HEK293 (cell line): ENCODE measurements around the gene AKAP12.

Source experiments
- CTCF ChIA-PET: fragments of 350-600 bp; formaldehyde crosslinking; extraction: SDS; loops from one replicate; lab custom pipeline; 2021; ENCODE audit warnings: antibody characterized with exemption; lab: Yijun Ruan, JAX
- POLR2A ChIA-PET: fragments of 300-600 bp; formaldehyde crosslinking; extraction: SDS; loops from one replicate; lab custom pipeline; 2020; ENCODE audit warnings: antibody characterized with exemption, inconsistent platforms; lab: Yijun Ruan, JAX
- H3K27ac ChIP-seq: fragments of 200-500 bp; sonication (Bioruptor generic); 2 replicates; pipeline ENCODE4 v1.5.1; 2014; ENCODE audit warnings: low read depth, low read length, control low read depth, inconsistent platforms; ENCODE audit errors: extremely low read depth
- H3K36me3 ChIP-seq, 2 experiments: fragments of 200-500 bp in 1 of 2; sonication (Bioruptor generic) in 1 of 2; 1 replicate in 1 of 2; 2 replicates in 1 of 2; pipeline ENCODE4 v1.5.1; 2014 to 2017; ENCODE audit warnings: inconsistent platforms in 2 of 2, low read length in 2 of 2; ENCODE audit not compliant: control insufficient read depth in 2 of 2, insufficient read depth in 1 of 2
- H3K4me1 ChIP-seq: fragments of 200-500 bp; sonication (Bioruptor generic); 2 replicates; pipeline ENCODE4 v1.5.1; 2014; ENCODE audit warnings: mild to moderate bottlenecking, low read length, inconsistent platforms; ENCODE audit not compliant: control insufficient read depth, insufficient read depth
- H3K4me3 ChIP-seq: 2 replicates; pipeline ENCODE4 v1.5.1; 2011; ENCODE audit warnings: low read depth, mild to moderate bottlenecking, control low read depth, low read length, moderate library complexity
- H3K9me3 ChIP-seq: fragments of 200-500 bp; sonication (Bioruptor generic); 2 replicates; pipeline ENCODE4 v1.5.1; 2014; ENCODE audit warnings: low read depth, low read length, inconsistent platforms; ENCODE audit not compliant: control insufficient read depth, insufficient read depth
- HOXA7 ChIP-seq: sonication (generic); formaldehyde crosslinking; IDR thresholded peaks from 2 replicates; pipeline ENCODE4 v1.8.1; 2022; ENCODE audit warnings: missing genetic modification reagents, borderline replicate concordance
- IKZF3 ChIP-seq: fragments of 450-650 bp; IDR thresholded peaks from 2 replicates; pipeline ENCODE4 v1.5.0; 2018; ENCODE audit warnings: missing biosample characterization, mild to moderate bottlenecking, missing genetic modification characterization, moderate library complexity
- KLF9 ChIP-seq: fragments of 450-650 bp; formaldehyde crosslinking; IDR thresholded peaks from 2 replicates; pipeline ENCODE4 v1.5.1; 2016; ENCODE audit warnings: missing biosample characterization, missing genetic modification characterization, low read depth
- PRDM1 ChIP-seq: fragments of 450-650 bp; formaldehyde crosslinking; IDR thresholded peaks from 2 replicates; pipeline ENCODE4; 2016; ENCODE audit warnings: missing biosample characterization, missing genetic modification characterization
- SCRT1 ChIP-seq: fragments of 450-650 bp; formaldehyde crosslinking; IDR thresholded peaks from 2 replicates; pipeline ENCODE4 v1.5.1; 2016; ENCODE audit warnings: missing biosample characterization, missing genetic modification characterization, borderline replicate concordance
- TRIM28 ChIP-seq: IDR thresholded peaks from 2 replicates; pipeline ENCODE4 v1.6.1; 2011; ENCODE audit warnings: low read length, control low read depth, borderline replicate concordance
- ZBTB1 ChIP-seq: fragments of 450-650 bp; formaldehyde crosslinking; IDR thresholded peaks from 2 replicates; pipeline ENCODE4 v1.5.1; 2016; ENCODE audit warnings: missing biosample characterization, missing genetic modification characterization
- ZNF114 ChIP-seq: fragments of 450-650 bp; formaldehyde crosslinking; IDR thresholded peaks from 2 replicates; pipeline ENCODE4 v1.5.0; 2017; ENCODE audit warnings: missing biosample characterization, missing genetic modification characterization
- ZNF132 ChIP-seq: fragments of 450-650 bp; formaldehyde crosslinking; IDR thresholded peaks from 2 replicates; pipeline ENCODE4 v1.5.1; 2017; ENCODE audit warnings: missing biosample characterization, missing genetic modification characterization, borderline replicate concordance
- ZNF138 ChIP-seq: fragments of 450-650 bp; formaldehyde crosslinking; IDR thresholded peaks from 2 replicates; pipeline ENCODE4 v1.5.1; 2016; ENCODE audit warnings: missing biosample characterization, missing genetic modification characterization, borderline replicate concordance
- ZNF155 ChIP-seq: fragments of 450-650 bp; formaldehyde crosslinking; IDR thresholded peaks from 2 replicates; pipeline ENCODE4 v1.5.1; 2016; ENCODE audit warnings: missing biosample characterization, missing genetic modification characterization
- ZNF169 ChIP-seq: fragments of 450-650 bp; formaldehyde crosslinking; IDR thresholded peaks from 2 replicates; pipeline ENCODE4 v1.5.1; 2016; ENCODE audit warnings: missing biosample characterization, missing genetic modification characterization
- ZNF239 ChIP-seq: fragments of 450-650 bp; formaldehyde crosslinking; IDR thresholded peaks from 2 replicates; pipeline ENCODE4 v1.5.1; 2016; ENCODE audit warnings: missing biosample characterization, missing genetic modification characterization
- ZNF24 ChIP-seq: fragments of 450-650 bp; formaldehyde crosslinking; IDR thresholded peaks from 2 replicates; pipeline ENCODE4 v1.5.1; 2016; ENCODE audit warnings: missing biosample characterization, missing genetic modification characterization
- ZNF266 ChIP-seq: fragments of 450-650 bp; formaldehyde crosslinking; IDR thresholded peaks from 2 replicates; pipeline ENCODE4 v1.5.1; 2016; ENCODE audit warnings: missing biosample characterization, missing genetic modification characterization, low read depth
- ZNF324 ChIP-seq: fragments of 450-650 bp; formaldehyde crosslinking; IDR thresholded peaks from 2 replicates; pipeline ENCODE4 v1.5.1; 2016; ENCODE audit warnings: missing biosample characterization, missing genetic modification characterization
- ZNF341 ChIP-seq: fragments of 450-650 bp; formaldehyde crosslinking; IDR thresholded peaks from 2 replicates; pipeline ENCODE4; 2016; ENCODE audit warnings: low read depth, missing biosample characterization, missing genetic modification characterization
- ZNF350 ChIP-seq: fragments of 450-650 bp; formaldehyde crosslinking; IDR thresholded peaks from 2 replicates; pipeline ENCODE4 v1.5.0; 2017; ENCODE audit warnings: missing biosample characterization, mild to moderate bottlenecking, missing genetic modification characterization
- ZNF354C ChIP-seq: fragments of 450-650 bp; formaldehyde crosslinking; IDR thresholded peaks from 2 replicates; pipeline ENCODE4 v1.5.1; 2016; ENCODE audit warnings: missing biosample characterization, missing genetic modification characterization, low read depth, borderline replicate concordance
- ZNF404 ChIP-seq: fragments of 450-650 bp; formaldehyde crosslinking; IDR thresholded peaks from 2 replicates; pipeline ENCODE4 v1.5.1; 2017; ENCODE audit warnings: missing biosample characterization, missing genetic modification characterization
- ZNF514 ChIP-seq: fragments of 450-650 bp; formaldehyde crosslinking; IDR thresholded peaks from 2 replicates; pipeline ENCODE4 v1.5.1; 2016; ENCODE audit warnings: missing biosample characterization, missing genetic modification characterization
- ZNF558 ChIP-seq: fragments of 450-650 bp; formaldehyde crosslinking; IDR thresholded peaks from 2 replicates; pipeline ENCODE4 v1.5.1; 2016; ENCODE audit warnings: missing biosample characterization, missing genetic modification characterization
- ZNF585B ChIP-seq: fragments of 450-650 bp; formaldehyde crosslinking; IDR thresholded peaks from 2 replicates; pipeline ENCODE4 v1.5.1; 2016; ENCODE audit warnings: missing biosample characterization, missing genetic modification characterization
- ZNF610 ChIP-seq: fragments of 450-650 bp; formaldehyde crosslinking; IDR thresholded peaks from 2 replicates; pipeline ENCODE4 v1.5.1; 2016; ENCODE audit warnings: missing biosample characterization, missing genetic modification characterization, borderline replicate concordance
- ZNF621 ChIP-seq: fragments of 450-650 bp; formaldehyde crosslinking; IDR thresholded peaks from 2 replicates; pipeline ENCODE4 v1.5.1; 2017; ENCODE audit warnings: missing biosample characterization, missing genetic modification characterization
- ZNF777 ChIP-seq: fragments of 450-650 bp; formaldehyde crosslinking; IDR thresholded peaks from 2 replicates; pipeline ENCODE4 v1.5.1; 2017; ENCODE audit warnings: missing biosample characterization, missing genetic modification characterization, borderline replicate concordance
- TF ChIP-seq, protein P1 (sequence below): fragments of 450-650 bp; formaldehyde crosslinking; IDR thresholded peaks from 2 replicates; pipeline ENCODE4 v1.5.1; 2016; ENCODE audit warnings: missing biosample characterization, missing genetic modification characterization
- TF ChIP-seq, protein P2 (sequence below): fragments of 450-650 bp; formaldehyde crosslinking; IDR thresholded peaks from 2 replicates; pipeline ENCODE4 v1.5.1; 2016; ENCODE audit warnings: missing biosample characterization, missing genetic modification characterization

The AKAP12 gene

DNA sequence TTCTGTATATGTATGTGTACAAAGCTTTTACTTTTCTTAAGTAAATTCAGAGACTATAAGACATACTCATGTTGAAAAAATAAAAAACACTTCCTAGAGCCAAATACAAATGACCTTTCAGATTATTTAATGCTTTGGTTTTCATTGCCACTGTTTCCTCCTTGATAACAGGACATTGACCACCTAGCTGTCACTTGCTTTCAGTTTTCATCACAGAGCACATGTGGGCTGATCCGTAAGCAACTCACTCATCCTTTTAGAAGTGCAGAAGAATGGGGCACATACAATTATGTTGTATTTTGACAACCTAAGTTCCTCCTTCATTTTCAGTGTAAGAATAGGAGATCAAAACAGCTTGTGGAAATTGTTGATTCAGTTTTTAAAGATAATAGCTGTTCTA lies 145.4 kb downstream of the AKAP12 start:
- CTCF ChIA-PET, result interaction anchor here (0.9 kb wide), 1 partner anchor 20 kb away, joined by 3 read pairs; no protein-coding TSS in a partner anchor
- POLR2A ChIA-PET, result no interaction called here
- no peak overlapping the region for H3K27ac ChIP-seq
- no peaks in the 10 kb centered on the region for H3K9me3 ChIP-seq
- H3K4me3 ChIP-seq, result no peak overlapping the region
- TF ChIP-seq, protein P1, sequence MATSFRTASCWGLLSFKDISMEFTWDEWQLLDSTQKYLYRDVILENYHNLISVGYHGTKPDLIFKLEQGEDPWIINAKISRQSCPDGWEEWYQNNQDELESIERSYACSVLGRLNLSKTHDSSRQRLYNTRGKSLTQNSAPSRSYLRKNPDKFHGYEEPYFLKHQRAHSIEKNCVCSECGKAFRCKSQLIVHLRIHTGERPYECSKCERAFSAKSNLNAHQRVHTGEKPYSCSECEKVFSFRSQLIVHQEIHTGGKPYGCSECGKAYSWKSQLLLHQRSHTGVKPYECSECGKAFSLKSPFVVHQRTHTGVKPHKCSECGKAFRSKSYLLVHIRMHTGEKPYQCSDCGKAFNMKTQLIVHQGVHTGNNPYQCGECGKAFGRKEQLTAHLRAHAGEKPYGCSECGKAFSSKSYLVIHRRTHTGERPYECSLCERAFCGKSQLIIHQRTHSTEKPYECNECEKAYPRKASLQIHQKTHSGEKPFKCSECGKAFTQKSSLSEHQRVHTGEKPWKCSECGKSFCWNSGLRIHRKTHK (tag by site-specific recombination), result no peak
- TF ChIP-seq ZNF558 (tag by site-specific recombination), result no peak
- TF ChIP-seq ZNF585B (tag by site-specific recombination), result no peak
- TF ChIP-seq ZNF138, result no peak
- no peak for TF ChIP-seq ZNF621 (tag by site-specific recombination)
- TF ChIP-seq ZNF324 (tag by site-specific recombination), result no peak
- no peak for TF ChIP-seq ZNF341 (tag by site-specific recombination)
- no peak for TF ChIP-seq ZNF132
- TF ChIP-seq KLF9 (tag by site-specific recombination), result no peak
- no peak for TF ChIP-seq ZNF777 (tag by site-specific recombination)
- TF ChIP-seq TRIM28, result no peak
- TF ChIP-seq ZNF354C, result no peak
- no peak for TF ChIP-seq ZNF239
- no peak for TF ChIP-seq ZNF350 (tag by site-specific recombination)
- no peak for TF ChIP-seq ZBTB1 (tag by site-specific recombination)
- no peak for TF ChIP-seq IKZF3 (tag by site-specific recombination)
- peaks cover 0 to 8% of the 10 kb centered on the region in 2 experiments; a peak in 2 of 3 replicates for H3K36me3 ChIP-seq
- 0 out of 2 replicates have a peak, but pooled peaks cover 2% of the 10 kb centered on the region for H3K4me1 ChIP-seq

DNA sequence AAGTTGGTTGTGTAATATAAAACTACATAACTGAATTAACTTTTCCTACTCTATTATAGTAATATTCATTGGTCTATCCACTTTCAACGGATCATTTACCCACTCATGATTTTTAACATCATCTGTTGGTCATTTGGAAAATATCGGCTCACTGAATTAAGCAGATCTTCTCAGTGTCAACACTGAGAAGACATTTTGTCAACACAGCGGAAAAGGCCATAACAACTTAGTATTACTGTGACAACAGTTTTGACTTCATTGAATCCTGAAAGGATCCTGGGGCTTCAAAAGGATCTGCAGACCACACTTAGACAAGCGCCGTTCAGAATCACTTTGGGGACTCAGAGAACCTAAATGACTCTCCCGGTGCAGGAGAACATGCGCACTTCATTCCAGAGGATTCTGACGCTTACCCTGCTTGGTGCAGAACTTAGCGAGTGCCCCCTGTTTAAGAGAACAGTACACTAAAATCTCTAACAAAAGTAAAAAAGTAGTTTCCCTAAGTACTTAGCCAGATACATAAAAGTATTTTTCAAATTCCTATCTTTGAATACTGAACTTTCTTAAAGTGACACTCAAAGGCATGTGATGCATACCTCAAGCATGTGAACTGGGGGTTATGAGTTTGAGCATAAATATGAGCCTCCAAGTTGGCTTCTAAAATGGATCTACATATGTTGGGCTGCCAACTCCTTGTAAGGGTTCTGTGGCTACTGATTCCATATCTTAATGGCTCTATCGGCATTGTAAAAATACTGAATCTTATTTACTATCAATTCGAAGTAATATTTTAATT lies 147.6 kb downstream of the AKAP12 start:
- H3K4me1 ChIP-seq, result peaks cover 5% of the 10 kb centered on the region
- TF ChIP-seq HOXA7 (CRISPR knock-in tag) (no peak), PRDM1 (tag by site-specific recombination) (no peak), ZNF404 (tag by site-specific recombination) (no peak), ZNF514 (tag by site-specific recombination) (no peak), ZNF114 (tag by site-specific recombination) (no peak), ZNF266 (tag by site-specific recombination) (no peak), ZBTB1 (tag by site-specific recombination) (no peak), ZNF169 (no peak), ZNF610 (no peak), ZNF155 (tag by site-specific recombination) (no peak), ZNF24 (tag by site-specific recombination) (no peak), SCRT1 (tag by site-specific recombination) (no peak)
- TF ChIP-seq, protein P2, sequence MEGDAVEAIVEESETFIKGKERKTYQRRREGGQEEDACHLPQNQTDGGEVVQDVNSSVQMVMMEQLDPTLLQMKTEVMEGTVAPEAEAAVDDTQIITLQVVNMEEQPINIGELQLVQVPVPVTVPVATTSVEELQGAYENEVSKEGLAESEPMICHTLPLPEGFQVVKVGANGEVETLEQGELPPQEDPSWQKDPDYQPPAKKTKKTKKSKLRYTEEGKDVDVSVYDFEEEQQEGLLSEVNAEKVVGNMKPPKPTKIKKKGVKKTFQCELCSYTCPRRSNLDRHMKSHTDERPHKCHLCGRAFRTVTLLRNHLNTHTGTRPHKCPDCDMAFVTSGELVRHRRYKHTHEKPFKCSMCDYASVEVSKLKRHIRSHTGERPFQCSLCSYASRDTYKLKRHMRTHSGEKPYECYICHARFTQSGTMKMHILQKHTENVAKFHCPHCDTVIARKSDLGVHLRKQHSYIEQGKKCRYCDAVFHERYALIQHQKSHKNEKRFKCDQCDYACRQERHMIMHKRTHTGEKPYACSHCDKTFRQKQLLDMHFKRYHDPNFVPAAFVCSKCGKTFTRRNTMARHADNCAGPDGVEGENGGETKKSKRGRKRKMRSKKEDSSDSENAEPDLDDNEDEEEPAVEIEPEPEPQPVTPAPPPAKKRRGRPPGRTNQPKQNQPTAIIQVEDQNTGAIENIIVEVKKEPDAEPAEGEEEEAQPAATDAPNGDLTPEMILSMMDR (tag by site-specific recombination), result no peak
- TF ChIP-seq, protein P1 (tag by site-specific recombination), result no peak
- POLR2A ChIA-PET, result no interaction called here
- no peak overlapping the region for H3K27ac ChIP-seq
- no peak overlapping the region for H3K4me3 ChIP-seq
- CTCF ChIA-PET, result no interaction called here
- no peaks in the 10 kb centered on the region for H3K9me3 ChIP-seq
- peaks cover 0 to 8% of the 10 kb centered on the region in 2 experiments; a peak in 2 of 3 replicates for H3K36me3 ChIP-seq
